ENCODE data around the gene MUC4.

The MUC4 gene

GRCh38 chr3:195701042-195701915 lies 110.5 kb downstream of the MUC4 start:
- in situ Hi-C loops (cut with HindIII; ENCODE audit: low sequenced_read_pairs): no loop called here

- in situ Hi-C loops (cut with HindIII; ENCODE audit: low sequenced_read_pairs): no loop called here
Observed at GRCh38 chr3:195700319-195700718, 111.4 kb downstream of the MUC4 start.

GRCh38 chr3:195699860-195700259 lies 111.9 kb downstream of the MUC4 start:
- in situ Hi-C loops (cut with HindIII; ENCODE audit: low sequenced_read_pairs): no loop called here

DNA sequence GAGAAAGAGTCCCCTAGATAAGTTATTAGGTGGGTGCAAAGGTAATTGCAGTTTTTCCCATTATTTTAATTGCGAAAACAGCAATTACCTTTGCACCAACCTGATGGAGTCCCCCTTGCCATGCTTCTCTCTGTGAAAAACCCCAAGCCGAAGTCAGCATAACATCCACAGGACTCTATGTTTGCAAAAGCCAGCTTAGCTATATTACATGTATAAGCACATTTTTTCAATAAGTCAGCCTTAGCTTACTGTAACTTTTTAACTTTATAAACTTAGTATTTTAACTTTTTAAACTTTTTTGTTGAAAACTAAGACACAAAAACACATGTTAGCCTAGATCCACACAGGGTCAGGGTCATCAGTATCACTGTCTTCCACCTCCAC lies 112.3 kb downstream of the MUC4 start:
- in situ Hi-C loops (cut with HindIII; ENCODE audit: low sequenced_read_pairs): no loop called here

- in situ Hi-C loops (cut with HindIII; ENCODE audit: low sequenced_read_pairs): no loop called here
Observed at GRCh38 chr3:195698647-195699387, 112.9 kb downstream of the MUC4 start.

- in situ Hi-C loops (cut with HindIII; ENCODE audit: low sequenced_read_pairs): no loop called here
Observed at GRCh38 chr3:195698325-195698646, 113.4 kb downstream of the MUC4 start.

GRCh38 chr3:195697582-195698324 lies 114.0 kb downstream of the MUC4 start:
- in situ Hi-C loops (cut with HindIII; ENCODE audit: low sequenced_read_pairs): no loop called here
